ENCODE measurements around the gene PLEKHH3.

The PLEKHH3 gene

DNA sequence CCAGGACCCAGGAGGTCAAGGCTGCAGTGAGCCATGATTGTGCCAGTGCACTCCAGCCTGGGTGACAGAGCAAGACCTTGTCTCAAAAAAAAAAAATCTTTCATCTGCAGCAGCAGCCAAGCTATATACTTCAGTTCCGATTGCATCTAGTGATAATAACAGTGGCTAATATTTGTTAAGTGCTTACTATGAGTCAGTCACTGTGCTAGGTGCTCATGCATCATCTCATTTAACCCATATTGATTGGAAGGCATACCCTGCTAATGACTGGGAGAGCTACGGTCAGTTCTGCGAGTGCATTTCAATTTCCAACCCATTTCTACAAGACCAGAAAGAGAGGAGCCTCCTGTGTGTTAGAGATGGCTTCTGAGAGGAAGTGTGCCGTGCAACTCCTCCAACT, 25.4 kb downstream of the PLEKHH3 start:
- no peaks in the 10 kb centered on the region for H3K27me3 ChIP-seq (ENCODE audit: insufficient read depth, poor library complexity, severe bottlenecking)
- H3K36me3 ChIP-seq (ENCODE audit: low read depth), result no peaks in the 10 kb centered on the region
- ATAC-seq (ENCODE audit: low read depth), result no peak
- no peak for DNase-seq (ENCODE audit: low spot score)
- H3K4me1 ChIP-seq (ENCODE audit: insufficient read depth, poor library complexity, severe bottlenecking), result peaks cover 3% of the 10 kb centered on the region
- H3K27ac ChIP-seq (ENCODE audit: poor library complexity, severe bottlenecking), result no peak overlapping the region
- TF ChIP-seq, protein P1, sequence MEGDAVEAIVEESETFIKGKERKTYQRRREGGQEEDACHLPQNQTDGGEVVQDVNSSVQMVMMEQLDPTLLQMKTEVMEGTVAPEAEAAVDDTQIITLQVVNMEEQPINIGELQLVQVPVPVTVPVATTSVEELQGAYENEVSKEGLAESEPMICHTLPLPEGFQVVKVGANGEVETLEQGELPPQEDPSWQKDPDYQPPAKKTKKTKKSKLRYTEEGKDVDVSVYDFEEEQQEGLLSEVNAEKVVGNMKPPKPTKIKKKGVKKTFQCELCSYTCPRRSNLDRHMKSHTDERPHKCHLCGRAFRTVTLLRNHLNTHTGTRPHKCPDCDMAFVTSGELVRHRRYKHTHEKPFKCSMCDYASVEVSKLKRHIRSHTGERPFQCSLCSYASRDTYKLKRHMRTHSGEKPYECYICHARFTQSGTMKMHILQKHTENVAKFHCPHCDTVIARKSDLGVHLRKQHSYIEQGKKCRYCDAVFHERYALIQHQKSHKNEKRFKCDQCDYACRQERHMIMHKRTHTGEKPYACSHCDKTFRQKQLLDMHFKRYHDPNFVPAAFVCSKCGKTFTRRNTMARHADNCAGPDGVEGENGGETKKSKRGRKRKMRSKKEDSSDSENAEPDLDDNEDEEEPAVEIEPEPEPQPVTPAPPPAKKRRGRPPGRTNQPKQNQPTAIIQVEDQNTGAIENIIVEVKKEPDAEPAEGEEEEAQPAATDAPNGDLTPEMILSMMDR (IDR thresholded peaks at IDR 0.05; ENCODE audit: poor library complexity, severe bottlenecking), result no peak
- no peaks in the 10 kb centered on the region for H3K9me3 ChIP-seq (ENCODE audit: severe bottlenecking)
- H3K4me3 ChIP-seq (ENCODE audit: severe bottlenecking), result no peak overlapping the region

DNA sequence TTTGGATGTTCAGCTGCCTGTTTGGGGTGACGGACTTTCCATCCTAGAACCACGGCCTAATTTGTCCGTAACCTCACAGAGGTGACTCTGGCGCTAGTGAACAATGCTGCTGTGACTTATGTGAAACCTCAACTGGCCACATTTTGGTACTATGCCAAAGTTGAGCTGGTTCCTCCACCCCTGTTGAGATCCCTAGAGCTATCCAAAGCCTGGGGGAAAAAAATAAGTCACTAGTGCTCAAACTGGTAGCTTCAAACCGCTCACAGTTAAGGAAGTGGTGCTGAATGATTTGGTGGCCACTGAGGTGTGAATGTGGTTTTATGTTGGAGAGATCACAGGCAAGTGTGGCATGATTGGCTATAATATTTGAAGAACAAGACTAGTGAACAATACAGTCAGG, 29.0 kb downstream of the PLEKHH3 start:
- no peaks in the 10 kb centered on the region for H3K27me3 ChIP-seq (ENCODE audit: insufficient read depth, poor library complexity, severe bottlenecking)
- H3K27ac ChIP-seq (ENCODE audit: poor library complexity, severe bottlenecking), result no peak overlapping the region
- no peaks in the 10 kb centered on the region for H3K4me1 ChIP-seq (ENCODE audit: insufficient read depth, poor library complexity, severe bottlenecking)
- DNase-seq (ENCODE audit: low spot score) (no peak), ATAC-seq (ENCODE audit: low read depth) (no peak)
- TF ChIP-seq, protein P1 (IDR thresholded peaks at IDR 0.05; ENCODE audit: poor library complexity, severe bottlenecking), result no peak
- H3K36me3 ChIP-seq (ENCODE audit: low read depth), result no peaks in the 10 kb centered on the region
- no peak overlapping the region for H3K4me3 ChIP-seq (ENCODE audit: severe bottlenecking)
- H3K9me3 ChIP-seq (ENCODE audit: severe bottlenecking), result no peaks in the 10 kb centered on the region

DNA sequence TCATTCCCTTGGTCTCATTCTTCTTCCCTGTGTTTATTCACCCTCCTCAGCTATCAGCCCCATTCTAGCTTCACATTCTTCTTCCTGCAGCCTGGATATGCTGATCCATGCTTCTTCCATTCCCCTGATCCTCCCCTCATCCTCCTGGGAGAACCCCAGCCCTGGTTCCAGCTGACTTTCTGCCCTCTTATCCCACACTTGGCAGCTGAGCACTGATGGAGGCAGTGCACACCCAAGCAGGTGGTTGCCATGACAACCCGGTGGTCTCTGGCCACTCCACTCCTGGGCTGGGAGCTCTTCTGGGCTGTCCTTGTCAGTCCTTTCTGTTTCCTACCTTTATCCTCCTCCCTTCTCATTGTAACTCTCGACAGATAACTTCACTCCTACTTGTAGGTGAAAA, 34.5 kb downstream of the PLEKHH3 start:
- H3K36me3 ChIP-seq (ENCODE audit: low read depth), result no peaks in the 10 kb centered on the region
- peaks cover 2% of the 10 kb centered on the region for H3K9me3 ChIP-seq (ENCODE audit: severe bottlenecking)
- TF ChIP-seq, protein P1 (IDR thresholded peaks at IDR 0.05; ENCODE audit: poor library complexity, severe bottlenecking), result no peak
- DNase-seq (ENCODE audit: low spot score) (no peak), ATAC-seq (ENCODE audit: low read depth) (no peak)
- H3K27ac ChIP-seq (ENCODE audit: poor library complexity, severe bottlenecking), result no peak overlapping the region
- no peak overlapping the region for H3K4me3 ChIP-seq (ENCODE audit: severe bottlenecking)
- no peaks in the 10 kb centered on the region for H3K27me3 ChIP-seq (ENCODE audit: insufficient read depth, poor library complexity, severe bottlenecking)
- no peaks in the 10 kb centered on the region for H3K4me1 ChIP-seq (ENCODE audit: insufficient read depth, poor library complexity, severe bottlenecking)

GRCh38 chr17:42640121-42640520, 36.7 kb downstream of the PLEKHH3 start:
- H3K9me3 ChIP-seq (ENCODE audit: severe bottlenecking), result peaks cover 2% of the 10 kb centered on the region

GRCh38 chr17:42639525-42640113, 37.2 kb downstream of the PLEKHH3 start:
- TF ChIP-seq, protein P1 (IDR thresholded peaks at IDR 0.05; ENCODE audit: poor library complexity, severe bottlenecking), result no peak
- no peaks in the 10 kb centered on the region for H3K27me3 ChIP-seq (ENCODE audit: insufficient read depth, poor library complexity, severe bottlenecking)
- no peak for DNase-seq (ENCODE audit: low spot score)

More at GRCh38 chr17:42640121-42640520, 36.7 kb downstream of the PLEKHH3 start:
- Histone ChIP-seq H3K4me3 (ENCODE audit: severe bottlenecking) (no peak overlapping the region), H3K36me3 (ENCODE audit: low read depth) (no peaks in the 10 kb centered on the region), H3K4me1 (ENCODE audit: insufficient read depth, poor library complexity, severe bottlenecking) (no peaks in the 10 kb centered on the region), H3K27me3 (ENCODE audit: insufficient read depth, poor library complexity, severe bottlenecking) (no peaks in the 10 kb centered on the region), H3K27ac (ENCODE audit: poor library complexity, severe bottlenecking) (no peak overlapping the region)
- TF ChIP-seq, protein P1 (IDR thresholded peaks at IDR 0.05; ENCODE audit: poor library complexity, severe bottlenecking), result no peak
- ATAC-seq (ENCODE audit: low read depth) (no peak), DNase-seq (ENCODE audit: low spot score) (no peak)

More at GRCh38 chr17:42639525-42640113, 37.2 kb downstream of the PLEKHH3 start:
- no peaks in the 10 kb centered on the region for H3K4me1 ChIP-seq (ENCODE audit: insufficient read depth, poor library complexity, severe bottlenecking)
- peaks cover 2% of the 10 kb centered on the region for H3K9me3 ChIP-seq (ENCODE audit: severe bottlenecking)
- no peak for ATAC-seq (ENCODE audit: low read depth)
- H3K4me3 ChIP-seq (ENCODE audit: severe bottlenecking), result no peak overlapping the region
- no peak overlapping the region for H3K27ac ChIP-seq (ENCODE audit: poor library complexity, severe bottlenecking)
- H3K36me3 ChIP-seq (ENCODE audit: low read depth), result no peaks in the 10 kb centered on the region
